Fibroblast of the aortic adventitia (primary cell): ENCODE results near the gene DBI. TPM values are rescaled to one million over a fixed set of nuclear protein-coding genes. Genes with fewer than 3 reads are reported as not detected.

Experiments
- DNase-seq: peaks from one replicate; pipeline ENCODE4 v3.0.0-alpha.2; 2010; ENCODE audit warnings: low read depth
- H3K4me3 ChIP-seq: 2 replicates; pipeline ENCODE4 v1.5.1; 2011; ENCODE audit warnings: low read depth, mild to moderate bottlenecking, control low read depth, low read length, moderate library complexity
- total RNA-seq: library from RNA; depleted of rRNA; stranded (reverse); fragments of >200 nt; gene quantifications from 2 replicates; pipeline ENCODE4 v1.2.3, GENCODE V29; 2012; ENCODE audit warnings: low replicate concordance
- TF ChIP-seq, protein P1 (sequence below): IDR thresholded peaks from 2 replicates; pipeline ENCODE4 v1.5.1; 2011; ENCODE audit warnings: mild to moderate bottlenecking, low read length, control low read depth, inconsistent platforms; ENCODE audit not compliant: insufficient read depth

The DBI gene
- total RNA-seq, 1 donor, result 123 TPM

DNA sequence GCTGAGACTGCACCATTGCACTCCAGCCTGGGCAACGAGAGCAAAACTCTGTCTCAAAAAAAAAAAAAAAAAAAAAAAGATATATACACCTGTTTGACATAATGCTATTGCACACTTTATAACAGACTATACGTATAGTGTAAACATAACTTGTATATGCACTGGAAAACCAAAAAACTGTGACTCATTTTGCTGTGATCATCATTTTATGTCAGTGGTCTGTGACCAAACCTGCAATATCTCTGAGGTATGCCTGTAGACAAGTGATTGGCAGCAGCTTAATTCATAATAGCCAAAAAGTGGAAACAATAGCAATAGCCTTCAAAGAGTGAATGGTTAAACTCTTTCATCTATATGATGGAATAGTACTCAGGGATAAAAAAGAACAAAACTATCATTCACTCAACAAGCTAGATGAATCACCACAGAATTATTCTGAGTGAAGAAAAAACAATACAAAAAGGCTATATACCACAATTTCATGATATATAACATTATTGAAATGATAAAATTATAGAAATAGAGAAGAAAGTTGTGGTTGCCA lies 6.3 kb upstream of the DBI start:
- TF ChIP-seq, protein P1, sequence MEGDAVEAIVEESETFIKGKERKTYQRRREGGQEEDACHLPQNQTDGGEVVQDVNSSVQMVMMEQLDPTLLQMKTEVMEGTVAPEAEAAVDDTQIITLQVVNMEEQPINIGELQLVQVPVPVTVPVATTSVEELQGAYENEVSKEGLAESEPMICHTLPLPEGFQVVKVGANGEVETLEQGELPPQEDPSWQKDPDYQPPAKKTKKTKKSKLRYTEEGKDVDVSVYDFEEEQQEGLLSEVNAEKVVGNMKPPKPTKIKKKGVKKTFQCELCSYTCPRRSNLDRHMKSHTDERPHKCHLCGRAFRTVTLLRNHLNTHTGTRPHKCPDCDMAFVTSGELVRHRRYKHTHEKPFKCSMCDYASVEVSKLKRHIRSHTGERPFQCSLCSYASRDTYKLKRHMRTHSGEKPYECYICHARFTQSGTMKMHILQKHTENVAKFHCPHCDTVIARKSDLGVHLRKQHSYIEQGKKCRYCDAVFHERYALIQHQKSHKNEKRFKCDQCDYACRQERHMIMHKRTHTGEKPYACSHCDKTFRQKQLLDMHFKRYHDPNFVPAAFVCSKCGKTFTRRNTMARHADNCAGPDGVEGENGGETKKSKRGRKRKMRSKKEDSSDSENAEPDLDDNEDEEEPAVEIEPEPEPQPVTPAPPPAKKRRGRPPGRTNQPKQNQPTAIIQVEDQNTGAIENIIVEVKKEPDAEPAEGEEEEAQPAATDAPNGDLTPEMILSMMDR, result no peak
- DNase-seq, result no peak
- H3K4me3 ChIP-seq, result no peak overlapping the region

- no peak overlapping the region for H3K4me3 ChIP-seq
- TF ChIP-seq, protein P1, result no peak
- no peak for DNase-seq
Observed at GRCh38 chr2:119364798-119365197, 2.0 kb upstream of the DBI start.

- TF ChIP-seq, protein P1, result no peak
- no peak for DNase-seq
- H3K4me3 ChIP-seq, result peak overlapping the region; percentile 92
Observed at GRCh38 chr2:119365436-119365835, 1.3 kb upstream of the DBI start.

DNA sequence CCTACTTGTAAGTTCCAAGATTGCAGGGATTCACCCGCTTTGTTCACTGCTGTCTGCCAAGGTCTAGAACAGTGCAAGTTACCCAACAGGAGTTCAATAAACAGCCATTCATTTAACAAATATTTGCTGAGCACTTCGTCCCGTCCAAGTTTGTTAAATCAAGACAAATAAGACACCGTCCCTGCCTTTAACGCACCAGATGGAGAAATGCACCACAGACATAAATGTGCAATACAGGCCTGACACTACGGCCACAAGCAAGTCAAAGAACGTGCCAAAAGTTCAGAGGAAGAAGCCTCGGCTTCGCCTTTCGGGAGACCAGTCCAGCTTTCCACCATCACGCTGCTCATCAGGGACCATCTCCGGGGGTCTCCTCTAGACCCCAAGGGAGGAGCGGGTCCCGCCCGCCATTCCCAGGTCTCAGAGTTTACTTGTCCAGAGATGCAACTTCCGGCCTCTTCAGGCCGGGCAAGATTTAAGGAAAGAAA lies 572 bp upstream of the DBI start:
- H3K4me3 ChIP-seq, result peak overlapping the region; percentile 92
- TF ChIP-seq, protein P1, result no peak
- peak; percentile 42 for DNase-seq

GRCh38 chr2:119367472-119368099 lies 809 bp downstream of the DBI start:
- TF ChIP-seq, protein P1, result no peak
- DNase-seq, result no peak
- peak overlapping the region; percentile 92 for H3K4me3 ChIP-seq

GRCh38 chr2:119369845-119370244 lies 3.1 kb downstream of the DBI start:
- TF ChIP-seq, protein P1, result no peak
- DNase-seq, result no peak
- H3K4me3 ChIP-seq, result no peak overlapping the region
